GM18873 (cell line): ENCODE measurements around the gene ATP11A.
"Not testable (repeated sequence)": the region's sequence is repeated elsewhere in the genome, so short reads cannot be mapped to it uniquely, and the experiment has no call there.

Experiments used
- ATAC-seq: cut with Tn5 transposase; IDR thresholded peaks from one replicate; pipeline ENCODE4 v1.9.1; 2021; ENCODE audit warnings: mild to moderate bottlenecking, moderate library complexity, moderate number of reproducible peaks; ENCODE audit not compliant: unreplicated experiment, low FRiP score

The ATP11A gene

GRCh38 chr13:112845511-112846144 lies 155.8 kb downstream of the ATP11A start:
- ATAC-seq = no peak

GRCh38 chr13:112846411-112847115 lies 156.7 kb downstream of the ATP11A start:
- no peak for ATAC-seq

DNA sequence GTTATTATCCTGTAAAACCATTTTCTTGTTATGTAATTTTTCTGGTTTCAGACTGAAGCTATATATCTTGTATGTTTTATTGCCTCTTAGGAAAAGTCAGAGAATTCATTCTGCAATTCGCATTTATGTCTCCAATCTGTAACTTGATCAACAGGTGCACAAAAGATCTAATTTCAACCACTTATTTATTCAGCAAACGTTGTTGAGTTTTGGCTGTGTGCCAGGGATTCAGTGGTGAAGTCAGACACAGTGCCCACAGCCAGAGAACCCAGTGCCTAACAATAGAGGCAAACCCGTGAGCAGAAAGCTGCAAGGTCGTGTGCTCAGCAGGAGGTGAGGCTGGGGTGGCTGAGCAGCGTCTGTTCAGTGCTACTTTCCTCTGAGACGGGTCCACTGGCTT lies 159.7 kb downstream of the ATP11A start:
- no peak for ATAC-seq

- ATAC-seq = no peak
Observed at GRCh38 chr13:112850273-112850672, 160.4 kb downstream of the ATP11A start.

GRCh38 chr13:112851107-112852038 lies 161.5 kb downstream of the ATP11A start:
- ATAC-seq = no peak

- no peak for ATAC-seq
Observed at GRCh38 chr13:112852392-112852791, 162.6 kb downstream of the ATP11A start.

DNA sequence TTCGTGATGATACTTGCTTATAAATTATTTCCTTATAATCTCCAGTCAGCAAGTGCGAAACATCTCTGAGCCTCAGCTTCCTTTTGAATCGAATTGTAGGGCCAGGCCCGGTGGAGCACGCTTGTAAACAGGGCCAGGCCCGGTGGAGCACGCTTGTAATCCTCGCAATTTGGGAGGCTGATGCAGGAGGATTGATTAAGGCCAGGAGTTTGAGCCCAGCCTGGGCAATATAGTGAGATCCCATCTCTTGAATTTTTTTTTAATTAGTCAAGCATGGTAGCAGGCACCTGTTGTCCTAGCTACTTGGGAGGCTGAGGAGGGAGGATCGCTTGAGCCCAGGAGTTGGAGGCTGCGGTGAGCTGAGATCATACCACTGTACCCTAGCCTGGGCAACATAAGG lies 163.0 kb downstream of the ATP11A start:
- no peak for ATAC-seq

DNA sequence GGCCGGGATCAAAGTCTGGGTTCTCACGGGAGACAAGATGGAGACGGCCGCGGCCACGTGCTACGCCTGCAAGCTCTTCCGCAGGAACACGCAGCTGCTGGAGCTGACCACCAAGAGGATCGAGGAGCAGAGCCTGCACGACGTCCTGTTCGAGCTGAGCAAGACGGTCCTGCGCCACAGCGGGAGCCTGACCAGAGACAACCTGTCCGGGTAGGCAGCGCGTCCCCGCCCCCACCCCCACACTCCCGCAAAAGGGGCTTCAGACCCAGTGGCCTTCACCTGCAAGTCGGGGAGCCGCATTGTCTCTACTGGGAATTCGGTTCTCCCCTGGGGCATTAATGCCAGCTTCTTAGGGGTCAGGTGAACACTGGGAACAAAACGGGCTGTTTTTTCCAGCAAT lies 164.5 kb downstream of the ATP11A start:
- no peak for ATAC-seq

GRCh38 chr13:112855859-112856258 lies 166.0 kb downstream of the ATP11A start:
- no peak for ATAC-seq

GRCh38 chr13:112857914-112858490 lies 168.2 kb downstream of the ATP11A start:
- ATAC-seq = no peak

DNA sequence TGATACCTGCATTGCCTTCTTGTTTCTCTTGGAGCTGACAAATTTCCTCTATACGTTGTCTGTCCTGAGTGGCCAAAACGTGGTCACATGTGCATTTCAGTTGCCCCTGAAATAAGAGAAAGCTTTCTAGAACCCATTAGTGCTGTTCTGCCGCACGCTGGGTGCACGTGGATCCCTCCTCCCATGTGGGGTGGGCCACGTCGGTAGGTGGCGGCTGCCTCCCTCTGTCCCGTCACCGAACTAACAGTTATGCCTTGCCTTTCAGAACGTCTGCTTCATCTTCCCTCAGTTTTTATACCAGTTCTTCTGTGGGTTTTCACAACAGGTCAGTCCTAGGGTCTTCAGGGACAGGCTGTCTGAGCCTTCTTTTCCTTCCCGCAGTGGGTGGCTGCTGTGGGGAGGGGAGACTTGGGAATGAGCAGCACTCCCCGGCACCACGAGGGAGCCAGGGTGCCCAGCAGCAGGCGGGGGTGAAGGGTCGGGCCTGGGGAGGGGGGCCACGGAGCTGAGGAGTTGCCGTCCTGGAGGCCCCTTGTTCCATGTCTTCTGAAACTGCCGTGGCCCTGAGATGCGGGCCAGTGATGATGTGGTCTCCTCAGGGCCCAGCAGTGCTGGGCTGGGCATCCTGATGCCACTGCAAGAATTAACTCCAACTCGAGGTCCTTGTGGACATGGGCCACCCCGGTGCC lies 169.4 kb downstream of the ATP11A start:
- no peak for ATAC-seq

DNA sequence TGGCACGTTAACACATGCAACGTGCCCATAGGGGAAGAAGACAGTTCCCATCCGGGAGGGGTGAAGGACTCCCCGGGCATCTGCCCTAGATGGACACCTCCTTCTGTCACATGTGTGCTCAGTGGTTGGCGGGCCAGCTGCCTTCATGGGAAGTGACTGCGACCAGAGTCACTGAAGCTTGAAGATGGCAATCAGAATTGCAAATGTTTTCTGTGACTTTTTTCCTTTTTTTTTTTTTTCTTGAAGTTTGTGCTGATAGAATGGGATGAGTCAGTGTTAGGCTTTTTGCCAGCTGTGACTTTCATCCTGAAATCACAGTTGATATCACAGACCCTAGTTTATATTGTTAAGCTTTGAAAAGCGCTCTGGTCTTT lies 170.0 kb downstream of the ATP11A start:
- ATAC-seq = no peak

DNA sequence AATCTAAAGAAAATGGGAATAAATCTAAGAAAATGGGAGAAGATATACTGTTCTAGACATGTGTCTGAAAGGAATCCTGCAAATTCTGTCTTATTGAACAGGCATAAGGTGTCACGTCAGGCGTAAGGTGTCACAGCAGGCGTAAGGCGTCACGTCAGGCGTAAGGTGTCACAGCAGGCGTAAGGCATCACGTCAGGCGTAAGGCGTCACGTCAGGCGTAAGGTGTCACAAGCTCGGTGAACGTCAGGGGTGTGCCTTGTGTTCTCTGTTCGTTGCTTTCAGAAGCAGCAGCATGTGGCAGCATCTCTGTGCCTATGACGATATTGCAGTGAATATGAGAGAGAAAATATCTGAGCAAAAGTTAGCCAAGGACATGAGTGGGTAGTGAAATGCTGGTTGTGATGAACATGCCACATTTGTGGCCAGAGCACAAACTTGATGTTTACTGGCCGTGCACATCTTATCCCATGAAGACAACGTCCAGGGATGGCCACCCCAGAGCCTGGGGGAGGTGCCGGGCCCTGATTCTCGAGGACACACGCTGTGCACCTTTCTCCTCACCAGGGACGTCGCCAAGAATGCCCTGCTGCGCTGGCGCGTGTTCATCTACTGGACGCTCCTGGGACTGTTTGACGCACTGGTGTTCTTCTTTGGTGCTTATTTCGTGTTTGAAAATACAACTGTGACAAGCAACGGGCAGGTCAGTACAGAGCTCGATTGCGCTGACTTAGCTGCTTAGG lies 172.2 kb downstream of the ATP11A start:
- no peak for ATAC-seq

DNA sequence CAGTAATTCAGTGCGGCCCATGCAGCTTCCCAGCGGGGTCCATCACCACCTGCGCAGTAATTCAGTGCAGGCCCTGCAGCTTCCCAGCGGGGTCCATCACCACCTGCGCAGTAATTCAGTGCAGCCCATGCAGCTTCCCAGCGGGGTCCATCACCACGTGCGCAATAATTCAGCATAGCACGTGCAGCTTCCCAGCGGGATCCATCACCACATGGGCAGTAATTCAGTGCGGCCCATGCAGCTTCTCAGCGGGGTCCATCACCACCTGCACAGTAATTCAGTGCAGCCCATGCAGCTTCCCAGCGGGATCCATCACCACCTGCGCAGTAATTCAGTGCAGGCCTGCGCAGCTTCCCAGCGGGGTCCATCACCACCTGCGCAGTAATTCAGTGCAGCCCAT lies 173.5 kb downstream of the ATP11A start:
- not testable (repeated sequence) for ATAC-seq

DNA sequence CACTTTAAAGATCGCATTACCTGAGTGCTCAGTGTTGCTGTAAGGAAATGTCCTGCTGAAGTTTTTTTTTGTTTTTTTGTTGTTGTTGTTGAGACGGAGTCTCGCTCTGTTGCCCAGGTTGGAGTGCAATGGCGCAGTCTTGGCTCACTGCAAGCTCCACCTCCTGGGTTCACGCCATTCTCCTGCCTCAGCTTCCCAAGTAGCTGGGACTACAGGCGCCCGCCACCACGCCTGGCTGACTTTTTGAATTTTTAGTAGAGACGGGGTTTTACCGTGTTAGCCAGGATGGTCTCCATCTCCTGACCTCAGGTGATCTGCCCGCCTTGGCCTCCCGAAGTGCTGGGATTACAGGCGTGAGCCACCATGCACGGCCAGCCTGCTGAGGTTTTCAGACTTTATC lies 175.6 kb downstream of the ATP11A start:
- not testable (repeated sequence) for ATAC-seq

GRCh38 chr13:112867301-112867711 lies 177.5 kb downstream of the ATP11A start:
- ATAC-seq = no peak

- no peak for ATAC-seq
Observed at GRCh38 chr13:112868308-112868707, 178.5 kb downstream of the ATP11A start.

DNA sequence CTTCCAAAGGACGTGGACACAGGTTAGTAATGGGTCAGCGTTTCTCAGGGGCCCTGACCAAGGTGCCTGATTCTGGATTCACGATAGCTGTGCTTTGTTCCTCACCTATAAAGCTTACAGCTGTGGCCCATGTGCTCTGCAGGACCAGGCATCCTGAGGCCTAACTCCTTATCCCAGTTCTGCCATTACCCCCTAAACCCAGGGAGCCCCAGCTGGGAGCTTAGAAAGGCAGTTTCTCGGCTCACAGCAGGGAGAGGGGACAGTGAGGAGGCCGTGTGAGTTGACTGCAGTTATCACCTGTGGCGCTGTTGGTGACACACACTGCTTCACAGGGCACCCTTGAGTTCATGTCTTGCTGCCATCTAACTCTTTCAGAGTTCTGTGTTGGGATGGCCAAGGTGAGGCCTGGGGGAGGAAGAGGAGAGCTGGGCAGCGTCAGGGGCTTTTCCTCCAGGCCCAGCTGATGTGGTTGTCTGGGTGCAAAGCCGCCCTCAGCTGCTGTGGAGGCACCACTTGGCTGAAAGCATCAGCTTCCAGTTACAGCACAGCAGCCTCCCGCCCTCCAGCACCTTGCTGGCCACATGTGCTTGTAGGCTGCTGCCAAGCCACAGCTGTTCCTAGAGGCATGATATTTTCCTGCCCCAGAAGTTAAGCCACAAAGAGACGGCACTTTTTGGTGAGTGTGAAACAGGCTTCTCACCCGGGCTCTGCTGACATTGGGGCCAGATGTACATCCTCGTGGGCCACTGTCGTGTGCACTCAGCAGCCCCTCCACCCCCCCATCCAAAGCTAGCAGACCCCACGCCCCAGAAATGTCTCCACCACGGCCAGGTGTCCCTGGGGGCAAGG lies 179.6 kb downstream of the ATP11A start:
- ATAC-seq = no peak

DNA sequence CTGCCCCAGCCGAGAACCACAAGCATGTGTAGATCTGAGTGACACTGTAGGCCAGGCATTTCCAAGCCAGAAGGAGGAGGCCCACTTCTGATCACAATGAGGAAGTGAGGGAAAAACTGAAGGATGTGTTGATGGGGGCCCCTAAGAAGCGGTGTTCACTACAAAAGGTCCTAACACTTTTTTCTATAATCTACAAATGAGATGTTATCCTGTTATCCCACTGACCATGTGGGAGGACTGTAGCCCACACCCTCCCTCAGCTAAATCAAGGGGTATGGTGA lies 180.2 kb downstream of the ATP11A start:
- no peak for ATAC-seq
